ENCODE data around the gene CMBL. TPM values are rescaled to one million over a fixed set of nuclear protein-coding genes. Genes with fewer than 3 reads are reported as not detected.
"Not testable (repeated sequence)": the region's sequence is repeated elsewhere in the genome, so short reads cannot be mapped to it uniquely, and the experiment has no call there.

The CMBL gene
- total RNA-seq, 1 donor from 2014 or later, result 0.75 TPM

- DNase-seq (ENCODE audit: low spot score in 2 of 2), result no peak
- intact Hi-C loops (cut with DNase I), result loop anchor here (5.0 kb wide), 1 partner anchor 62 kb away; the partner anchor contains the start of gene MARCHF6
- H3K36me3 ChIP-seq, result peaks cover 3 to 15% of the 10 kb centered on the region in 2 donors
- H3K9me3 ChIP-seq, result no peaks in the 10 kb centered on the region
- no peaks in the 10 kb centered on the region for H3K27me3 ChIP-seq
- TF ChIP-seq, protein P1, sequence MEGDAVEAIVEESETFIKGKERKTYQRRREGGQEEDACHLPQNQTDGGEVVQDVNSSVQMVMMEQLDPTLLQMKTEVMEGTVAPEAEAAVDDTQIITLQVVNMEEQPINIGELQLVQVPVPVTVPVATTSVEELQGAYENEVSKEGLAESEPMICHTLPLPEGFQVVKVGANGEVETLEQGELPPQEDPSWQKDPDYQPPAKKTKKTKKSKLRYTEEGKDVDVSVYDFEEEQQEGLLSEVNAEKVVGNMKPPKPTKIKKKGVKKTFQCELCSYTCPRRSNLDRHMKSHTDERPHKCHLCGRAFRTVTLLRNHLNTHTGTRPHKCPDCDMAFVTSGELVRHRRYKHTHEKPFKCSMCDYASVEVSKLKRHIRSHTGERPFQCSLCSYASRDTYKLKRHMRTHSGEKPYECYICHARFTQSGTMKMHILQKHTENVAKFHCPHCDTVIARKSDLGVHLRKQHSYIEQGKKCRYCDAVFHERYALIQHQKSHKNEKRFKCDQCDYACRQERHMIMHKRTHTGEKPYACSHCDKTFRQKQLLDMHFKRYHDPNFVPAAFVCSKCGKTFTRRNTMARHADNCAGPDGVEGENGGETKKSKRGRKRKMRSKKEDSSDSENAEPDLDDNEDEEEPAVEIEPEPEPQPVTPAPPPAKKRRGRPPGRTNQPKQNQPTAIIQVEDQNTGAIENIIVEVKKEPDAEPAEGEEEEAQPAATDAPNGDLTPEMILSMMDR (IDR thresholded peaks at IDR 0.05), result no peak
- peaks cover 0 to 12% of the 10 kb centered on the region in 2 donors for H3K4me1 ChIP-seq
- peak overlapping the region; percentile 58 to 68 for H3K27ac ChIP-seq
- peak overlapping the region in 1 of 2 donors; percentile 24 for H3K4me3 ChIP-seq
Observed at GRCh38 chr5:10289991-10290390, 17.7 kb downstream of the CMBL start.

GRCh38 chr5:10289353-10289752, 18.3 kb downstream of the CMBL start:
- Histone ChIP-seq H3K36me3 (peaks cover 3 to 15% of the 10 kb centered on the region in 2 donors), H3K27me3 (no peaks in the 10 kb centered on the region), H3K9me3 (no peaks in the 10 kb centered on the region), H3K4me1 (peaks cover 0 to 12% of the 10 kb centered on the region in 2 donors), H3K27ac (peak overlapping the region; percentile 58 to 68), H3K4me3 (peak overlapping the region; percentile 8 to 24)
- TF ChIP-seq, protein P1 (IDR thresholded peaks at IDR 0.05), result no peak
- intact Hi-C loops (cut with DNase I), result loop anchor here (5.0 kb wide), 1 partner anchor 63 kb away; the partner anchor contains the start of gene MARCHF6
- no peak for DNase-seq (ENCODE audit: low spot score in 2 of 2)

GRCh38 chr5:10288592-10289219, 19.0 kb downstream of the CMBL start:
- H3K36me3 ChIP-seq, result peaks cover 3 to 15% of the 10 kb centered on the region in 2 donors
- H3K4me3 ChIP-seq, result no peak overlapping the region
- DNase-seq (ENCODE audit: low spot score in 2 of 2), result no peak
- peak overlapping the region; percentile 26 to 68 for H3K27ac ChIP-seq
- H3K4me1 ChIP-seq, result peaks cover 0 to 12% of the 10 kb centered on the region in 2 donors
- intact Hi-C loops (cut with DNase I), result loop anchor here (5.0 kb wide), 1 partner anchor 64 kb away; the partner anchor contains the start of gene MARCHF6
- no peaks in the 10 kb centered on the region for H3K9me3 ChIP-seq
- TF ChIP-seq, protein P1 (IDR thresholded peaks at IDR 0.05), result no peak
- no peaks in the 10 kb centered on the region for H3K27me3 ChIP-seq

DNA sequence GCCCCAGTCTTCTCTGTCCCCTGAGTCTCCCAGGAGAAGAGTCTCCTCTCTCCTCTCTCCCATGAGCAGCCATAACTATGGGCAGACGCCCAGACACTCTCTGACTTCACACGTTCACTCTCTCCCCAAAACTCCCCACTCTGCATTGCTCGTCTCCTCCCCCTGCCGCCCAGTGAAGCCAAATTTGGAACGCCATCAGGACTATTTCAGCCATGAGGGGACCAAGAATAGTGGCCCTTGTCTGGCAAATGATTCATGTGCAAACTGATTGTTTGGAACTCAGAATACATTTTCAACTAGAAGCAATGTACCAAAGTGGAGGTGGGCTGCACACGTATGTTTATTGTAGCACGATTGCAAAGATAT, 20.9 kb downstream of the CMBL start:
- Histone ChIP-seq H3K9me3 (no peaks in the 10 kb centered on the region), H3K27ac (no peak overlapping the region), H3K27me3 (no peaks in the 10 kb centered on the region), H3K36me3 (peaks cover 3 to 12% of the 10 kb centered on the region in 2 donors), H3K4me1 (peaks cover 0 to 12% of the 10 kb centered on the region in 2 donors), H3K4me3 (no peak overlapping the region)
- intact Hi-C loops (cut with DNase I), result loop anchor here (5.0 kb wide), 1 partner anchor 65 kb away; the partner anchor contains the start of gene MARCHF6
- DNase-seq (ENCODE audit: low spot score in 2 of 2), result no peak
- TF ChIP-seq, protein P1 (IDR thresholded peaks at IDR 0.05), result no peak

GRCh38 chr5:10286162-10286861, 21.4 kb downstream of the CMBL start:
- no peak overlapping the region for H3K27ac ChIP-seq
- peaks cover 0 to 12% of the 10 kb centered on the region in 2 donors for H3K4me1 ChIP-seq
- DNase-seq (ENCODE audit: low spot score in 2 of 2), result no peak
- no peaks in the 10 kb centered on the region for H3K9me3 ChIP-seq
- H3K27me3 ChIP-seq, result no peaks in the 10 kb centered on the region
- no peak overlapping the region for H3K4me3 ChIP-seq
- peaks cover 3 to 12% of the 10 kb centered on the region in 2 donors for H3K36me3 ChIP-seq
- intact Hi-C loops (cut with DNase I), result loop anchor here (5.0 kb wide), 1 partner anchor 66 kb away; the partner anchor contains the start of gene MARCHF6
- TF ChIP-seq, protein P1 (IDR thresholded peaks at IDR 0.05), result no peak

DNA sequence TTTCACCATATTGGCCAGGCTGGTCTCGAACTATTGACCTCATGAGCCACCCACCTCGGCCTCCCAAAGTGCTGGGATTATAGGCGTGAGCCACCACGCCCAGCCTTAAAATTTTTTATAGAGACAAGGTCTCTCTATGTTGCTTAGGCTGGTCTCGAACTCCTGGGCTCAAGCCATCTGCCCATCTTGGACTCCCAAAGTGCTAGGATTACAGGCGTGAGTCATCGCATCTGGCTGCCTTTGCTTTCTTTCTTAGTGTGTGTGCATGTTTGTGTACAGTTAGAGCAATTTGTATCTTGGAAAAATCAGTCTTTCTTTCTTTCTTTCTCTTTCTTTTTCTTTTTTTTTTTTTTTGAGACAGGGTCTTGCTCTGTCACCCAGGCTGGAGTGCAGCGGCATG, 22.3 kb downstream of the CMBL start:
- not testable (repeated sequence) for H3K27ac ChIP-seq; H3K27me3 ChIP-seq; DNase-seq (ENCODE audit: low spot score in 2 of 2); H3K4me3 ChIP-seq; H3K9me3 ChIP-seq
- peaks cover 3 to 12% of the 10 kb centered on the region in 2 donors for H3K36me3 ChIP-seq
- peaks cover 0 to 12% of the 10 kb centered on the region in 2 donors for H3K4me1 ChIP-seq
- intact Hi-C loops (cut with DNase I), result loop anchor here (2.0 to 5.0 kb wide), 2 partner anchors 67 to 343 kb away; partner anchors contain the start of gene MARCHF6
